ENCODE data around the gene TPGS1.

Gene TPGS1

GRCh38 chr19:542173-542866 lies 35.0 kb downstream of the TPGS1 start:
- DNase-seq = no peak

GRCh38 chr19:543910-544608 lies 36.8 kb downstream of the TPGS1 start, which contains the start of gene GZMM:
Gene GZMM (plus strand): TSS chr19:544053. CDS start chr19:544072, 19 bp downstream.
- no peak for DNase-seq

- no peak for DNase-seq
Observed at GRCh38 chr19:547117-547516, 39.8 kb downstream of the TPGS1 start.

- no peak for DNase-seq
Observed at GRCh38 chr19:547836-548720, 40.8 kb downstream of the TPGS1 start.

GRCh38 chr19:548886-549830 lies 41.9 kb downstream of the TPGS1 start:
- no peak for DNase-seq

- DNase-seq = no peak
Observed at GRCh38 chr19:554817-555216, 47.5 kb downstream of the TPGS1 start.

GRCh38 chr19:555474-555808 lies 48.1 kb downstream of the TPGS1 start:
- DNase-seq = no peak

- DNase-seq = no peak
Observed at GRCh38 chr19:556611-557382, 49.5 kb downstream of the TPGS1 start.

- no peak for DNase-seq
Observed at GRCh38 chr19:558770-559439, 51.6 kb downstream of the TPGS1 start.

- DNase-seq = no peak
Observed at GRCh38 chr19:560121-560520, 52.8 kb downstream of the TPGS1 start.

- DNase-seq = no peak
Observed at GRCh38 chr19:566403-566802, 59.1 kb downstream of the TPGS1 start.

GRCh38 chr19:566844-567243 lies 59.5 kb downstream of the TPGS1 start:
- no peak for DNase-seq

GRCh38 chr19:567296-567900 lies 60.1 kb downstream of the TPGS1 start:
- DNase-seq = no peak

All from NCI-H2171 treated with DMSO at 0.1 percent for 48 hours (cell line).